Gastrocnemius medialis (tissue), 4 donors: ENCODE measurements around the gene MTCL1. TPM values are rescaled to one million over a fixed set of nuclear protein-coding genes. Genes with fewer than 3 reads are reported as not detected.

Experiments
- ATAC-seq, 2 donors: fragments of 150-250 bp; one replicate each; pipeline ENCODE4 v1.9.1; 2016
- DNase-seq, 2 donors: peaks; one replicate each; pipeline ENCODE4 v3.0.0-alpha.2; 2019
- H3K27ac ChIP-seq, 4 donors: fragments of 200-600 bp; sonication (generic); 1 replicate in 1 of 4; 2 replicates in 3 of 4; pipeline ENCODE4 v1.5.1; 2016 to 2018; ENCODE audit warnings: mild to moderate bottlenecking in 2 of 4, moderate library complexity in 1 of 4
- H3K27me3 ChIP-seq, 3 donors: fragments of 200-600 bp; sonication (generic) in 2 of 3; 1 replicate in 1 of 3; 2 replicates in 2 of 3; pipeline versions ENCODE4 v1.5.1 to v1.6.0; 2016 to 2019; ENCODE audit warnings: mild to moderate bottlenecking in 1 of 3, moderate library complexity in 1 of 3
- H3K36me3 ChIP-seq, 2 donors: fragments of 200-600 bp; sonication (generic) in 1 of 2; one replicate each; pipeline ENCODE4 v1.5.1; 2017 to 2018
- H3K4me1 ChIP-seq, 2 donors: fragments of 200-600 bp; sonication (generic) in 1 of 2; one replicate each; pipeline ENCODE4 v1.5.1; 2016 to 2017; ENCODE audit warnings: mild to moderate bottlenecking in 2 of 2
- H3K4me3 ChIP-seq, 4 donors: fragments of 200-600 bp; sonication (generic) in 3 of 4; 1 replicate in 1 of 4; 2 replicates in 3 of 4; pipeline ENCODE4 v1.5.1; 2016 to 2019; ENCODE audit warnings: mild to moderate bottlenecking in 2 of 4
- H3K9me3 ChIP-seq, 3 donors: fragments of 200-600 bp; sonication (generic) in 2 of 3; 1 replicate in 1 of 3; 2 replicates in 2 of 3; pipeline ENCODE4 v1.5.1; 2016 to 2019
- CTCF ChIP-seq, 5 experiments: fragments of 450-650 bp in 3 of 5; fragments of 200-600 bp in 2 of 5; sonication (generic) in 2 of 5; IDR thresholded peaks in 4 of 5; conservative IDR thresholded peaks in 1 of 5; 1 replicate in 4 of 5; 2 replicates in 1 of 5; pipeline ENCODE4 v1.5.1; 2016 to 2019; ENCODE audit warnings: antibody characterized with exemption in 5 of 5, mild to moderate bottlenecking in 3 of 5, moderate library complexity in 3 of 5
- POLR2A ChIP-seq, 2 donors: fragments of 450-650 bp; IDR thresholded peaks; one replicate each; pipeline ENCODE4 v1.6.1; 2017; ENCODE audit warnings: antibody characterized with exemption in 2 of 2, mild to moderate bottlenecking in 2 of 2, moderate library complexity in 2 of 2
- in situ Hi-C, 4 donors: fragments of 200-750 bp; cut with MboI; loops; one replicate each; pipeline versions ENCODE4 v1.15.0 to v1.8.0; 2017; ENCODE audit warnings: low sequenced_read_pairs in 4 of 4
- intact Hi-C: fragments of 100-400 bp; cut with DNase I; formaldehyde crosslinking; loops from one replicate; pipeline ENCODE4 v1.15.1; 2023; ENCODE audit warnings: low total_unique reads
- total RNA-seq, 4 donors: library from RNA; depleted of rRNA; stranded (reverse); fragments of >200 nt; gene quantifications; one replicate each; pipeline versions ENCODE4 v1.1.0 to v1.2.3, GENCODE V29; 2016

MTCL1 gene
- total RNA-seq, 4 donors from 2014 or later: 2.0 to 8.6 (median 3.5) TPM

GRCh38 chr18:8847066-8847755, 141.9 kb downstream of the MTCL1 start:
- intact Hi-C loops (no loop called here), in situ Hi-C loops (no loop called here)

DNA sequence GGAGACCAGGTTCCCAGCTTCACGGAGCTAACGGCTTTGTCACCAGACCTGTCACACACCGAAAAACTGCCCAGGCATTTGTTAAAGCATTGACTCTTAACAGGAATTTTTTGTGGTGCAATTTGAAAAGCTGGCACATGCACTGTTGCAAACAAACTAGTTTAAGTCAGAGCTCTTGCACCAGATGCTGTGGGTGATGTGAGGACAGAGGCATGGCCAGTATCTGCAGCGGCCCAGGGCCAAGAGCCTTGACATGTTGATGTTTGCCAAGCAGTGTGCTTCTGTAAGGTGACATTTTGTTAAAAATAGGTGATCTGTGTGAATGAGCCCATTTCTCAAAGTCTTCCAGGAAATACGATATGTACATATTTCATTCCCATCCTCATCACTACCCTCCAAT, 142.5 kb downstream of the MTCL1 start:
- ATAC-seq: no peak
- H3K27me3 ChIP-seq: no peaks in the 10 kb centered on the region
- no peak overlapping the region for H3K27ac ChIP-seq

More at GRCh38 chr18:8847066-8847755, 141.9 kb downstream of the MTCL1 start:
- H3K27ac ChIP-seq: no peak overlapping the region
- H3K4me1 ChIP-seq: no peaks in the 10 kb centered on the region
- H3K27me3 ChIP-seq: no peaks in the 10 kb centered on the region
- H3K36me3 ChIP-seq: no peaks in the 10 kb centered on the region
- TF ChIP-seq POLR2A (IDR thresholded peaks at IDR 0.05): no peak
- no peak for DNase-seq
- H3K9me3 ChIP-seq: no peaks in the 10 kb centered on the region
- no peak overlapping the region for H3K4me3 ChIP-seq
- no peak for ATAC-seq

GRCh38 chr18:8848541-8848940, 143.2 kb downstream of the MTCL1 start:
- Histone ChIP-seq H3K4me3 (no peak overlapping the region), H3K27ac (no peak overlapping the region), H3K4me1 (no peaks in the 10 kb centered on the region), H3K36me3 (no peaks in the 10 kb centered on the region), H3K9me3 (no peaks in the 10 kb centered on the region), H3K27me3 (no peaks in the 10 kb centered on the region)
- TF ChIP-seq POLR2A (IDR thresholded peaks at IDR 0.05) (no peak), CTCF (IDR thresholded peaks at IDR 0.05 in 4 of 5, conservative IDR thresholded peaks at IDR 0.05 in 1 of 5) (no peak)
- in situ Hi-C loops: no loop called here
- ATAC-seq: no peak
- intact Hi-C loops: no loop called here
- DNase-seq: no peak

More for the DNA sequence above, 142.5 kb downstream of the MTCL1 start:
- Histone ChIP-seq H3K9me3 (no peaks in the 10 kb centered on the region), H3K4me3 (no peak overlapping the region), H3K36me3 (no peaks in the 10 kb centered on the region), H3K4me1 (no peaks in the 10 kb centered on the region)
- DNase-seq: no peak
- in situ Hi-C loops (no loop called here), intact Hi-C loops (no loop called here)
- TF ChIP-seq CTCF (IDR thresholded peaks at IDR 0.05 in 4 of 5, conservative IDR thresholded peaks at IDR 0.05 in 1 of 5) (no peak), POLR2A (IDR thresholded peaks at IDR 0.05) (no peak)

DNA sequence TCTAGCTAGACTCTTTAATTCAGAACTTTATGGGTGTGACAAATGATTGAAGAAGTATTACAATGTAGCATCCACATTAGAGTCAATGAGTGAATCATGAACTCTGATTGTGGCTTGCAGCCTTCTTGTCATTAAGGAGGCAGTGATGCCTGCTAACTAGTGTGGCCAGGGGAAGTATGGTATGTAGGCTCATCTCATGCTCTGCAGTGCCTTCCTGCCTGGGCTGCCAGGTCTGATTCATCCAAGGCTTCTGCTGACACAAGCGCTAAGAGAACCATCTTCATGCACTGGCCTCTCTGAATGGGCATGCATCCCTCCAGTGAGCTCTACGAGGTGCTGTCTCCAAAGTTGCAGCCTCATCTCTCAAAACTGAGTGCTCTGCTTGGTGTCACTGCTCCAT, 144.3 kb downstream of the MTCL1 start:
- intact Hi-C loops: no loop called here

DNA sequence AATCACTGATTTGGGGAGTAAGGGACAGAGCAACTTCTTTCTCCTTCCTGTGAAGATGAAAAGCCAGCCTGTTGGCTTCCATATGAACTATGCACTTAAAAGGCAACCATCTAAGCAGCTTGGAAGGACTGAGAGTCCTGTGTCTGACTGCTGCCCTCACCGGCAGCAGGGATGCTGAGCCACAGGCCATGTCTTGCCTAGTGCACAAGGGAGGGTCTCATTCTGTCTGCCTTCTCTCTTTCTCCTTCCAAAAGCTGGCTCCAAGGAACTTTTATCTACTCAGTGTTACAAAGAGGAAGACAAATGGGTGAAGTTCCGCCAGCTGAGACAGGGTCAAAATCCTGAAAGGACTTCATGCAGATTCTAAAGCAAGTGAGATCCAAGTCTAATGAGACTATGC, 146.3 kb downstream of the MTCL1 start:
- no peaks in the 10 kb centered on the region for H3K4me1 ChIP-seq
- intact Hi-C loops (no loop called here), in situ Hi-C loops (no loop called here)
- no peaks in the 10 kb centered on the region for H3K27me3 ChIP-seq
- no peak overlapping the region for H3K27ac ChIP-seq
- ATAC-seq (no peak), DNase-seq (no peak)
- H3K9me3 ChIP-seq: no peaks in the 10 kb centered on the region
- no peak for TF ChIP-seq CTCF (IDR thresholded peaks at IDR 0.05 in 4 of 5, conservative IDR thresholded peaks at IDR 0.05 in 1 of 5)
- TF ChIP-seq POLR2A (IDR thresholded peaks at IDR 0.05): no peak
- H3K36me3 ChIP-seq: no peaks in the 10 kb centered on the region
- H3K4me3 ChIP-seq: no peak overlapping the region

More for the DNA sequence above, 144.3 kb downstream of the MTCL1 start:
- H3K4me3 ChIP-seq: no peak overlapping the region
- no peaks in the 10 kb centered on the region for H3K4me1 ChIP-seq
- no peaks in the 10 kb centered on the region for H3K36me3 ChIP-seq
- no peak for DNase-seq
- ATAC-seq: no peak
- TF ChIP-seq POLR2A (IDR thresholded peaks at IDR 0.05): no peak
- no peak for TF ChIP-seq CTCF (IDR thresholded peaks at IDR 0.05 in 4 of 5, conservative IDR thresholded peaks at IDR 0.05 in 1 of 5)
- no peak overlapping the region for H3K27ac ChIP-seq
- in situ Hi-C loops: no loop called here
- no peaks in the 10 kb centered on the region for H3K27me3 ChIP-seq
- no peaks in the 10 kb centered on the region for H3K9me3 ChIP-seq
